ENCODE results near the gene NAV3.

DNA sequence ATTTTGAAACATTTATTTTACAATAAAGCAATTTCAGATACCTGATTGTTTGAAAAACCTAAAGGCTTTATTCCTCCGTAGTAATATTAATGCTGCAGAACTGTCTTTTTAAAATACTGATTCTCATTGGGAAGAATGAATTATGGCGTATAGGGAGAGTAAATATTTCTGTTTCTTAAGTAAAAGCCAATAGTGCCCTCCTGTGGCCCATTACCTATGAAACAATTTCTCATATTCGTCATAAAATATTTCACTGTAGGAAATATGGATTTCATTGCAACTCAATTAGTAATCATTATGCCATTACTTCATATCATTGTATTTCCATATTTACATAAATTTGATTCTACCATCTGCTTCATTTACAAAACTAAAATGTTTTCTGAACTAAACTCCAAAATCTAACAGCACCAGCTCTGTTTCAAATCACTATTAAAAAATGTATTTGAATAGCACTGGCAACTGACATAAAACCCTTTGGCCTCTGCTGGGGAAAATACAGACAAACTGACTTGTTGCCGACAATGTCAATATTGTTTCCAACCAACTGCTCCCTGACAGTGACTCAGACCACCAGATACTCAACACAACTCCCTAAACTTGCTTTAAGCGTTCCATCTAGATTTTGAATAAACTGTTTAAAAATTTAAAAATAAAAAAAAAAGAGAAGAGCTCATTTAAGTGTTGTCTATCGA is 290.3 kb downstream of the NAV3 start:
- TF ChIP-seq, protein P1, sequence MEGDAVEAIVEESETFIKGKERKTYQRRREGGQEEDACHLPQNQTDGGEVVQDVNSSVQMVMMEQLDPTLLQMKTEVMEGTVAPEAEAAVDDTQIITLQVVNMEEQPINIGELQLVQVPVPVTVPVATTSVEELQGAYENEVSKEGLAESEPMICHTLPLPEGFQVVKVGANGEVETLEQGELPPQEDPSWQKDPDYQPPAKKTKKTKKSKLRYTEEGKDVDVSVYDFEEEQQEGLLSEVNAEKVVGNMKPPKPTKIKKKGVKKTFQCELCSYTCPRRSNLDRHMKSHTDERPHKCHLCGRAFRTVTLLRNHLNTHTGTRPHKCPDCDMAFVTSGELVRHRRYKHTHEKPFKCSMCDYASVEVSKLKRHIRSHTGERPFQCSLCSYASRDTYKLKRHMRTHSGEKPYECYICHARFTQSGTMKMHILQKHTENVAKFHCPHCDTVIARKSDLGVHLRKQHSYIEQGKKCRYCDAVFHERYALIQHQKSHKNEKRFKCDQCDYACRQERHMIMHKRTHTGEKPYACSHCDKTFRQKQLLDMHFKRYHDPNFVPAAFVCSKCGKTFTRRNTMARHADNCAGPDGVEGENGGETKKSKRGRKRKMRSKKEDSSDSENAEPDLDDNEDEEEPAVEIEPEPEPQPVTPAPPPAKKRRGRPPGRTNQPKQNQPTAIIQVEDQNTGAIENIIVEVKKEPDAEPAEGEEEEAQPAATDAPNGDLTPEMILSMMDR (IDR thresholded peaks at IDR 0.05; ENCODE audit: low read length) = peak; percentile 22; the same call in 1 of the 2 replicates
- TF ChIP-seq EZH2 (optimal IDR thresholded peaks at IDR 0.05; ENCODE audit: low read depth, low read length) = no peak
